K562 (cell line): Measurements from ENCODE around the gene PRRC2A. TPM values are rescaled to one million over a fixed set of nuclear protein-coding genes. Genes with fewer than 3 reads are reported as not detected.
A peak's percentile ranks its signal among the peaks of the same experiment; 100 is the strongest.

Source experiments
- ARID3A ChIP-seq: IDR thresholded peaks from 2 replicates; pipeline ENCODE4 v1.6.1; 2012; ENCODE audit warnings: low read depth, low read length, improper control_type of control experiment, borderline replicate concordance
- CLOCK ChIP-seq: fragments of 250-450 bp; sonication (Bioruptor Pico); IDR thresholded peaks from 2 replicates; pipeline ENCODE4 v1.4.0; 2020; ENCODE audit warnings: mild to moderate bottlenecking, moderate library complexity, borderline replicate concordance
- CTCFL ChIP-seq: IDR thresholded peaks from 2 replicates; pipeline ENCODE4 v1.6.1; 2011; ENCODE audit warnings: borderline replicate concordance, low read depth, mild to moderate bottlenecking, moderate library complexity, low read length; ENCODE audit not compliant: insufficient read depth, poor library complexity, severe bottlenecking
- FOSL1 ChIP-seq: fragments of 200-800 bp; sonication (Bioruptor generic); conservative IDR thresholded peaks from 2 replicates; pipeline ENCODE4 v1.6.1; 2016; ENCODE audit warnings: missing genetic modification characterization, missing compliant biosample characterization
- FOXP4 ChIP-seq: sonication (generic); formaldehyde crosslinking; IDR thresholded peaks from 2 replicates; pipeline ENCODE4 v1.8.0; 2022; ENCODE audit warnings: mild to moderate bottlenecking, missing genetic modification reagents, borderline replicate concordance
- MLX ChIP-seq, 2 experiments: fragments of 450-650 bp in 1 of 2; sonication (generic) in 1 of 2; formaldehyde crosslinking; conservative IDR thresholded peaks; 2 replicates each; pipeline versions ENCODE4 v1.4.0 to v1.8.1; 2020 to 2022; ENCODE audit warnings: mild to moderate bottlenecking in 1 of 2, missing genetic modification reagents in 1 of 2
- MTA2 ChIP-seq: fragments of 450-650 bp; IDR thresholded peaks from 2 replicates; pipeline ENCODE4 v1.6.1; 2016; ENCODE audit warnings: low read depth
- MYBL2 ChIP-seq, 2 experiments: fragments of 450-650 bp in 1 of 2; sonication (generic) in 1 of 2; formaldehyde crosslinking in 1 of 2; IDR thresholded peaks; 2 replicates each; pipeline versions ENCODE4 v1.6.1 to v1.8.1; 2017 to 2022; ENCODE audit warnings: borderline replicate concordance in 1 of 2, inconsistent platforms in 1 of 2, low read depth in 1 of 2, mild to moderate bottlenecking in 1 of 2, missing genetic modification reagents in 1 of 2, moderate library complexity in 1 of 2
- RBFOX2 ChIP-seq: fragments of 200-400 bp; formaldehyde crosslinking; IDR thresholded peaks from 2 replicates; pipeline ENCODE4 v1.6.1; 2017; ENCODE audit warnings: low read depth, mild to moderate bottlenecking, low read length, moderate library complexity
- SPI1 ChIP-seq: IDR thresholded peaks from 2 replicates; pipeline ENCODE4 v1.6.1; 2011; ENCODE audit warnings: low read depth, low read length, control low read depth, borderline replicate concordance
- VEZF1 ChIP-seq: fragments of 200-800 bp; sonication (Bioruptor generic); IDR thresholded peaks from 2 replicates; pipeline ENCODE4 v1.6.1; 2017; ENCODE audit warnings: missing genetic modification characterization, missing compliant biosample characterization
- ZNF3 ChIP-seq: fragments of 250-450 bp; sonication (Bioruptor Pico); IDR thresholded peaks from 2 replicates; pipeline ENCODE4 v1.5.0; 2021; ENCODE audit warnings: mild to moderate bottlenecking, moderate library complexity
- ZNF316 ChIP-seq: fragments of 450-650 bp; IDR thresholded peaks from 2 replicates; pipeline ENCODE4 v1.6.1; 2016
- ZNF507 ChIP-seq: conservative IDR thresholded peaks from 2 replicates; pipeline ENCODE4 v1.6.1; 2017; ENCODE audit warnings: missing genetic modification characterization, missing compliant biosample characterization
- ZNF583 ChIP-seq: fragments of 250-450 bp; sonication (Bioruptor Pico); IDR thresholded peaks from 2 replicates; pipeline ENCODE4 v1.4.0; 2020
- polyA plus RNA-seq, 8 experiments: library from polyadenylated mRNA; depleted of rRNA in 4 of 8; stranded (reverse) in 5 of 8; unstranded in 3 of 8; fragments of >200 nt; fragmentation: Nextera tagmentation in 2 of 8; fragmentation: Illumina TruSeq in 1 of 8; extraction: Ambion mirVana in 2 of 8; extraction: Trizol in 1 of 8; gene quantifications; 2 replicates each; pipeline versions ENCODE4 v1.2.1 to v1.2.3, GENCODE V29; 2011 to 2014; ENCODE audit warnings: inconsistent platforms in 1 of 8, missing spikeins in 1 of 8
- total RNA-seq, 7 experiments: library from RNA; depleted of rRNA in 6 of 7; stranded (reverse); fragments of >200 nt in 6 of 7; fragmentation: Illumina TruSeq in 2 of 7; extraction: Trizol in 2 of 7; gene quantifications; 2 replicates each; pipeline versions ENCODE4 v1.2.1 to v1.2.3, GENCODE V29; 2011 to 2021; ENCODE audit warnings: low replicate concordance in 1 of 7

Gene PRRC2A
- total and polyA plus RNA-seq, 9 of the 15 experiments (the other 6 are each of a cell fraction or from before 2014, with no cell fraction given), result 1.0 to 332 (median 63.0) TPM

GRCh38 chr6:31658983-31659648, 38.6 kb downstream of the PRRC2A start (continued):
- TF ChIP-seq FOXP4 (peak; percentile 22; the same call in 1 of the 2 replicates), RBFOX2 (peak; percentile 67), CTCFL (no peak), FOSL1 (tag) (no peak), MYBL2 (IDR thresholded peaks at IDR 0.05; ENCODE audit: low read depth) (no peak), MYBL2 (CRISPR knock-in tag; IDR thresholded peaks at IDR 0.05; ENCODE audit: borderline replicate concordance) (no peak), ZNF507 (tag) (no peak), MLX (CRISPR knock-in tag; conservative IDR thresholded peaks at IDR 0.05) (0 out of 4 replicates have a peak, but pooled peaks of 1 of the 2 experiments have one; percentile 18), ZNF3 (no peak), ZNF316 (no peak), VEZF1 (CRISPR knock-in tag) (no peak), ZNF583 (CRISPR knock-in tag) (no peak), MTA2 (no peak), SPI1 (no peak), ARID3A (no peak), CLOCK (no peak)
